ENCODE data around the gene MAU2. TPM values are rescaled to one million over a fixed set of nuclear protein-coding genes. Genes with fewer than 3 reads are reported as not detected.

Gene MAU2
- total and polyA plus RNA-seq, 2 of the 13 experiments (the other 11 are each of a cell fraction or from before 2014, with no cell fraction given): 16.8 to 33.8 TPM

- TF ChIP-seq BATF2 (CRISPR knock-in tag; IDR thresholded peaks at IDR 0.05): no peak
- TF ChIP-seq NFYB (CRISPR knock-in tag; IDR thresholded peaks at IDR 0.05): peak; percentile 23; the same call in 1 of the 2 replicates
- no peak for TF ChIP-seq PPARG (CRISPR knock-in tag; conservative IDR thresholded peaks at IDR 0.05)
- TF ChIP-seq ATF4 (CRISPR knock-in tag; IDR thresholded peaks at IDR 0.05): no peak
- TF ChIP-seq AHDC1 (CRISPR knock-in tag; IDR thresholded peaks at IDR 0.05; ENCODE audit: borderline replicate concordance): no peak
- no peak for TF ChIP-seq NCOA5 (CRISPR knock-in tag; IDR thresholded peaks at IDR 0.05)
- peak; percentile 74 for TF ChIP-seq ZNF646 (CRISPR knock-in tag; IDR thresholded peaks at IDR 0.05)
- TF ChIP-seq ZNF33A (CRISPR knock-in tag; IDR thresholded peaks at IDR 0.05; ENCODE audit: borderline replicate concordance): no peak
- TF ChIP-seq ZBTB1 (CRISPR knock-in tag; IDR thresholded peaks at IDR 0.05; ENCODE audit: borderline replicate concordance): no peak
- no peak for TF ChIP-seq KLF12 (CRISPR knock-in tag; IDR thresholded peaks at IDR 0.05; ENCODE audit: borderline replicate concordance)
- no peak for TF ChIP-seq ZNF34 (CRISPR knock-in tag; IDR thresholded peaks at IDR 0.05; ENCODE audit: borderline replicate concordance)
- TF ChIP-seq SNAI1 (CRISPR knock-in tag; IDR thresholded peaks at IDR 0.05; ENCODE audit: borderline replicate concordance): no peak
Observed at GRCh38 chr19:19366434-19367396, 46.1 kb downstream of the MAU2 start (continued).

All from HepG2 (cell line).